Astrocyte (in vitro differentiated cells and primary cell): ENCODE results near the gene IP6K3. TPM values are rescaled to one million over a fixed set of nuclear protein-coding genes. Genes with fewer than 3 reads are reported as not detected.

Experiments
- DNase-seq: peaks from one replicate; pipeline ENCODE4 v3.0.0-alpha.2; 2010; ENCODE audit warnings: low read depth
- FAIRE-seq: peaks from 2 replicates; lab custom pipeline; 2011; peaks lifted over from hg19 to GRCh38; lab: Jason Lieb, UNC
- H2AFZ ChIP-seq: 2 replicates; pipeline ENCODE4 v1.6.0; 2012; ENCODE audit warnings: low read depth, low read length, inconsistent platforms
- H3K27ac ChIP-seq: 2 replicates; pipeline ENCODE4 v1.5.1; 2011; ENCODE audit warnings: low read depth, low read length, inconsistent platforms
- H3K27me3 ChIP-seq: 2 replicates; pipeline ENCODE4 v1.6.0; 2011; ENCODE audit warnings: low read length, inconsistent platforms; ENCODE audit not compliant: insufficient read depth
- H3K36me3 ChIP-seq: 2 replicates; pipeline ENCODE4 v1.5.1; 2011; ENCODE audit warnings: low read length, inconsistent platforms; ENCODE audit not compliant: insufficient read depth
- H3K4me1 ChIP-seq: 2 replicates; pipeline ENCODE4 v1.5.1; 2011; ENCODE audit warnings: low read length, inconsistent platforms; ENCODE audit not compliant: insufficient read depth
- H3K4me2 ChIP-seq: 2 replicates; pipeline ENCODE4 v1.6.0; 2012; ENCODE audit warnings: low read length, inconsistent platforms
- H3K4me3 ChIP-seq: 2 replicates; pipeline ENCODE4 v1.5.1; 2011; ENCODE audit warnings: low read depth, mild to moderate bottlenecking, low read length, inconsistent platforms; ENCODE audit not compliant: insufficient read depth
- H3K79me2 ChIP-seq: 2 replicates; pipeline ENCODE4 v1.6.0; 2012; ENCODE audit warnings: mild to moderate bottlenecking, low read length, inconsistent platforms; ENCODE audit not compliant: insufficient read depth
- H3K9ac ChIP-seq: 2 replicates; pipeline ENCODE4 v1.6.0; 2012; ENCODE audit warnings: mild to moderate bottlenecking, low read length, inconsistent platforms
- H3K9me3 ChIP-seq: 2 replicates; pipeline ENCODE4 v1.5.1; 2012; ENCODE audit warnings: low read depth, mild to moderate bottlenecking, low read length, inconsistent platforms; ENCODE audit not compliant: insufficient read depth
- H4K20me1 ChIP-seq: 2 replicates; pipeline ENCODE4 v1.6.0; 2012; ENCODE audit warnings: low read length, inconsistent platforms; ENCODE audit not compliant: insufficient read depth
- H3K27ac Mint-ChIP-seq: one replicate; pipeline ENCODE4 v1.8.0; 2021; ENCODE audit warnings: mild to moderate bottlenecking, mixed read lengths; ENCODE audit not compliant: unreplicated experiment
- H3K27me3 Mint-ChIP-seq: one replicate; pipeline ENCODE4 v1.8.0; 2021; ENCODE audit warnings: low read depth, mixed read lengths; ENCODE audit not compliant: unreplicated experiment
- H3K36me3 Mint-ChIP-seq: one replicate; pipeline ENCODE4 v1.8.0; 2021; ENCODE audit warnings: low read depth, mixed read lengths; ENCODE audit not compliant: unreplicated experiment
- H3K4me1 Mint-ChIP-seq: one replicate; pipeline ENCODE4 v1.8.0; 2021; ENCODE audit warnings: low read depth, mixed read lengths; ENCODE audit not compliant: unreplicated experiment
- H3K4me3 Mint-ChIP-seq: one replicate; pipeline ENCODE4 v1.8.0; 2021; ENCODE audit warnings: mild to moderate bottlenecking, moderate library complexity, mixed read lengths; ENCODE audit not compliant: unreplicated experiment
- H3K9me3 Mint-ChIP-seq: one replicate; pipeline ENCODE4 v1.8.0; 2021; ENCODE audit warnings: mild to moderate bottlenecking, mixed read lengths; ENCODE audit not compliant: unreplicated experiment
- EZH2 ChIP-seq: IDR thresholded peaks from 2 replicates; pipeline ENCODE4 v1.6.1; 2012; ENCODE audit warnings: mild to moderate bottlenecking, low read length, inconsistent platforms; ENCODE audit not compliant: insufficient read depth
- total RNA-seq: library from RNA; stranded (reverse); gene quantifications from 2 replicates; pipeline ENCODE4 v1.2.1, GENCODE V29; 2021
- TF ChIP-seq, protein P1 (sequence below): IDR thresholded peaks from 2 replicates; pipeline ENCODE4 v1.5.1; 2011; ENCODE audit warnings: low read depth, mild to moderate bottlenecking, inconsistent platforms, low read length, moderate library complexity; ENCODE audit not compliant: insufficient read depth

Gene IP6K3
- total RNA-seq, 1 donor from 2014 or later, result 4.6 TPM

DNA sequence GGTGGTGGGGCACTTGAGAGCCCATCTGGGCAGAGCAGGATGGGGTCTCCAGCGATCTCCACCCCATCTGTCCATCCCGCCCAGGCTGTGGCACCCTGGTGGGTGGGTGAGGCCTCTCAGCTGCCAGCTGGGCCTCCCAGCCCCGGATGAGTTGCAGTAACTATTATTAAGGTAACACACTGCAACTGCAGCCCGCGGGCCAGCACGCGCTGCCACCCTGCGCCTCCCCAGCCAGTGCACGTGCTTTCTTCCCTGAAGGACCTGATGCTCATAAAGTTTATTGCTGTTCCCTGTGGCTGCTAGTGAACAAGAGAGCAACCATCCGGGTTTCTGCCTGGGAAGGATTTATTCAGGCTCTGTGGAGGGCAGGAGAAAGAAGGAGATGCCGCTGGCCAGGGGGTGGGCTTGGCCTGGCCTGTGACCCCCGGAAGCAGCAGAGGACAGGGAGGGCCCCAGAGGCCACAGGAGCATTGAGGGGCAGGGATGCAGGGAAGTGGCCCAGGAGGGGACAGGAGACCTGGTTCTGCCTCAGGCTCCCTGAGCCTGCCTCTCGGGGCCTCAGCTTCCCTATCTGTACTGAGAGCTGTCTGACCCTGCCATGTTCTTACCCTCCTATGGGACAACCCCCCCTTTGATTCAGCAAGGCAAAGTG lies 1.7 kb downstream of the IP6K3 start:
- DNase-seq, result no peak
- no peak for FAIRE-seq
- Mint-ChIP-seq H3K27ac (peak overlapping the region; percentile 89), H3K4me1 (peaks cover 38% of the 10 kb centered on the region), H3K36me3 (no peaks in the 10 kb centered on the region), H3K9me3 (no peaks in the 10 kb centered on the region), H3K4me3 (peak overlapping the region; percentile 72), H3K27me3 (peaks cover 7% of the 10 kb centered on the region)
- no peak overlapping the region for H3K9ac ChIP-seq
- H3K4me2 ChIP-seq, result no peak overlapping the region
- H3K79me2 ChIP-seq, result no peaks in the 10 kb centered on the region
- no peak overlapping the region for H2AFZ ChIP-seq
- no peaks in the 10 kb centered on the region for H3K36me3 ChIP-seq
- H3K4me3 ChIP-seq, result no peak overlapping the region
- peaks cover 12% of the 10 kb centered on the region for H3K4me1 ChIP-seq
- no peak overlapping the region for H3K27ac ChIP-seq
- peaks cover 20% of the 10 kb centered on the region for H3K27me3 ChIP-seq
- TF ChIP-seq EZH2, result no peak
- TF ChIP-seq, protein P1, sequence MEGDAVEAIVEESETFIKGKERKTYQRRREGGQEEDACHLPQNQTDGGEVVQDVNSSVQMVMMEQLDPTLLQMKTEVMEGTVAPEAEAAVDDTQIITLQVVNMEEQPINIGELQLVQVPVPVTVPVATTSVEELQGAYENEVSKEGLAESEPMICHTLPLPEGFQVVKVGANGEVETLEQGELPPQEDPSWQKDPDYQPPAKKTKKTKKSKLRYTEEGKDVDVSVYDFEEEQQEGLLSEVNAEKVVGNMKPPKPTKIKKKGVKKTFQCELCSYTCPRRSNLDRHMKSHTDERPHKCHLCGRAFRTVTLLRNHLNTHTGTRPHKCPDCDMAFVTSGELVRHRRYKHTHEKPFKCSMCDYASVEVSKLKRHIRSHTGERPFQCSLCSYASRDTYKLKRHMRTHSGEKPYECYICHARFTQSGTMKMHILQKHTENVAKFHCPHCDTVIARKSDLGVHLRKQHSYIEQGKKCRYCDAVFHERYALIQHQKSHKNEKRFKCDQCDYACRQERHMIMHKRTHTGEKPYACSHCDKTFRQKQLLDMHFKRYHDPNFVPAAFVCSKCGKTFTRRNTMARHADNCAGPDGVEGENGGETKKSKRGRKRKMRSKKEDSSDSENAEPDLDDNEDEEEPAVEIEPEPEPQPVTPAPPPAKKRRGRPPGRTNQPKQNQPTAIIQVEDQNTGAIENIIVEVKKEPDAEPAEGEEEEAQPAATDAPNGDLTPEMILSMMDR, result no peak
- no peaks in the 10 kb centered on the region for H3K9me3 ChIP-seq
- H4K20me1 ChIP-seq, result no peaks in the 10 kb centered on the region

DNA sequence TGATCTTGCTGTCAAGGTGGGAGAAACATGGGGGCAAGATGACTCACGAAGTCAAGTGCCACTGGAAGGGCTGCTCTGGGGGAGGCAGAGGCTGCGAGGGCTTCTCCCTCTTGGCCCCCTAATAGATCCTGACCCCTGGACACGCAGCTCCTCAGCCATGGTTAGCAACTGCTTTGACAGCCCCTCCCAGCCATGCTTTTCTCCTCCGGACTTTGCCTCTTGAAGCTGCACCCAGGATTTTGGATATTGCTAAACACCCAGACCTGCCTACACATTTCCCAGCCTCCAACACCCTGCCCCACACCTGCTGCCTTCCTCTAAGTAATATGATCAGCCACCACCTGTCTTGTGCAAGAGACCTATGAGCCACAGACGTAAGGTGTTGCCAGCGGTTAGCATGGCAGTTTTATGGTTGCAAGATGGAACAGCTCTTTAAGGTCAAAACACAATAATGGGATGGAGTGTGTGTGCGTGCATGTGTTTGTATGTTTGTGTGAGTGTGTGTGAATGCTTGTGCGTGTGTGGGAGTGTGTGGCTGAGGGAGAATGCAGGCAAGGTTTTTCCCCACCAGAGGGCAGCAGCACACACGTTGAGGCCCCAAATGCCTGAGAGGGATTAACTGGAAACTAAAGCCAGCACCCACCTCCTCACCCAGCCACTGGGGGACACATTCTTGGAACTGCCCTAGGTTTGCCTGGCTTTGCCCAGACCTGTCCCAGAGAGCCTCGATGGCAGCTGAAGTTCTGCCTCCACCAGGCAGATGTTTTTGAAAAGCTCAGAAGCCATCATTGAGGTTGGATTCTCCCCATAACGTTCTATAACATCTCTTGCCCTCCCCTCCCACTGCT lies 2.5 kb downstream of the IP6K3 start:
- Histone ChIP-seq H3K4me1 (peaks cover 12% of the 10 kb centered on the region), H3K79me2 (no peaks in the 10 kb centered on the region), H4K20me1 (no peaks in the 10 kb centered on the region), H3K9me3 (no peaks in the 10 kb centered on the region), H3K4me2 (no peak overlapping the region), H3K27ac (no peak overlapping the region), H2AFZ (peak overlapping the region; percentile 31), H3K27me3 (peaks cover 20% of the 10 kb centered on the region), H3K36me3 (no peaks in the 10 kb centered on the region), H3K4me3 (no peak overlapping the region), H3K9ac (no peak overlapping the region)
- H3K27me3 Mint-ChIP-seq, result peaks cover 8% of the 10 kb centered on the region
- peak overlapping the region; percentile 61 for H3K4me3 Mint-ChIP-seq
- FAIRE-seq (peak; percentile 89), DNase-seq (peak; percentile 43)
- H3K27ac Mint-ChIP-seq, result no peak overlapping the region
- H3K9me3 Mint-ChIP-seq, result no peaks in the 10 kb centered on the region
- no peaks in the 10 kb centered on the region for H3K36me3 Mint-ChIP-seq
- peaks cover 38% of the 10 kb centered on the region for H3K4me1 Mint-ChIP-seq
- TF ChIP-seq EZH2, result no peak
- TF ChIP-seq, protein P1, result peak; percentile 95
